Raji (cell line): ENCODE measurements around the gene TBPL1.

Experiments
- POLR2A ChIP-seq: IDR thresholded peaks from 2 replicates; pipeline ENCODE4 v1.6.1; 2011; ENCODE audit warnings: low read depth, low read length, control low read depth; ENCODE audit not compliant: insufficient read depth

Gene TBPL1

GRCh38 chr6:133964702-133965101 is 11.7 kb downstream of the TBPL1 start:
- TF ChIP-seq POLR2A = no peak

- TF ChIP-seq POLR2A = no peak
Measured at GRCh38 chr6:133965817-133966360, 12.9 kb downstream of the TBPL1 start.

- TF ChIP-seq POLR2A = no peak
Measured at GRCh38 chr6:133966654-133967329, 13.8 kb downstream of the TBPL1 start.

DNA sequence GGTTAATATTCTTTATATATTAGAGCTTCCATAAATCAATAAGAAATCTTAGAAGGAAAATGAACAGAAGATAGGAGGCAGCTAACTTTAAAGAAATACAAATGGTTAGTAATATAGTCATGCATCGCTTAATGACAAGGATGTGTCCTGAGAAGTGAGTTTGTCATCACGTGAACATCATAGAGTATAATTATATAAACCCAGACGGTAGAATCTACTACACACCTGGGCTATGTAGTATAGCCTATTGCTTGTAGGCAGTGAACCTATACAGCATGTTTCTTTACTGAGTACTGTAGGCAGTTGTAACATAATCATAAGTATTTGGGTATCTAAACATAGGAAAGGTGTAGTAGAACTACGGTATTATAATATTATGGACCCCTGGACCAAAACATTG is 14.3 kb downstream of the TBPL1 start:
- TF ChIP-seq POLR2A = no peak

DNA sequence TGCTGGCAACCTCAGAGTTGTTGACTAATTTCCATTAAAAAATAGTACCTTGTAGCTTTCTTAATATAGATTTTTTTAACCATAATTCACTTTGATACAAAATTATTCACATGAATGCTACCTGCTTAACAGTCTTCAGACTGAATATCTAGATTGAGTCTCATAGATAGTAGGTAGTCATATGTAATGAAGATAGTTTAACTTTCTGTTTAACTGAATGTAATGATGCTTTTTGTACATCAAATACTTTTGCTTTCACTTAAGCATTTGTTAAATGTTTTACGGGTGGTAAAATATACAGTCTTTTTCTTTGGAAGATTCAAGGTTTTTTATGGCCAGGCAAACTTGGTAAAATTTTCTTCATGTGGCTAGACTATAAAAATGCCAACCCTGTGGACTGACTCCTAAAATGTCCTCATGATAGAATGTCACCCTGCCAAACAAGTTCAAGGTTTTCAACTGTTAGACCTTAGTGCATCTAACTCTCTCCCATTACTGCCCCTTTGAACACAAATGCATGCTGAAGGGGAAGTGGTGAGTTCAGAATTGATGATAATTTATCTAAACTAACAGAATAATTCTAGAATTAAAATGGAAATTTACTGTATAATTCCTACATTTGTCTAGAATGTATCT is 16.4 kb downstream of the TBPL1 start:
- no peak for TF ChIP-seq POLR2A

- TF ChIP-seq POLR2A = no peak
Measured at GRCh38 chr6:133969921-133970295, 16.9 kb downstream of the TBPL1 start.

DNA sequence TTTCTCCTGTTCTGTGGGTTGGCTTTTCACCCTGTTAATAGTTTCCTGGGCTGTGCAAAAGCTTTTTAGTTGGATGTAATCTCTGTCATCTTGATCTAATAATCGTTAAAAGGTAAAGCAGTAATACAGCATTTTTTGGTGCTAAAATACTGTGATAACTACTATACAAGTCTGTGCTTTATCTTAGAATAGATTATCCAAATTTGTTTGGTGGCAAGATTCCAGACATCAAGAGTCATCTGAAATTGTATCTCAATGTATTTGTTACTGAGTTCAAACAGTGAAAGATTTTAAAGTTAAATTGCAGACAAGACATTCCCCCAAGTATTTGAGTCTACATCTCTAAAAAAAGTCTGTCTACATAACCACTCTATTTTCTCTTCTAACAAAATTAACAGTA is 18.8 kb downstream of the TBPL1 start:
- TF ChIP-seq POLR2A = no peak

DNA sequence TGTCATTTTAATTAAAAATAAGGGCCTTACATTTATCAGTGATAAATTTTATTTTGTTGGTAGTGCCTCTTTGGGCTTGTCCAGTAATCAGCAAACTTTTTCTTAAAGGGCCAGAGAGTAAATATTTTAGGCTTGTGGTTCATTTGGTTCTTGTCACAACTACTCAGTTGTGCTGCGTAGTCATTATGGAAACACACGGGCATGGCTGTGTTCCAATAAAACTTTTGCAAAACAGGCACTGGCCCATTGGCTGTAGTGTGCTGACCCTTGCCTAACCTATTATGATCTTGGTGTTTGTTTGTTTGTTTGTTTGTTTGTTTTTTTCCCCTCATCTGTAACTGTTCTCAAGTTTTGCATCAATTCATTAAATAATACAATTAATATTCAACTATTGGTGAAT is 19.4 kb downstream of the TBPL1 start:
- TF ChIP-seq POLR2A = no peak

GRCh38 chr6:133973109-133973971 is 20.3 kb downstream of the TBPL1 start:
- TF ChIP-seq POLR2A = no peak

DNA sequence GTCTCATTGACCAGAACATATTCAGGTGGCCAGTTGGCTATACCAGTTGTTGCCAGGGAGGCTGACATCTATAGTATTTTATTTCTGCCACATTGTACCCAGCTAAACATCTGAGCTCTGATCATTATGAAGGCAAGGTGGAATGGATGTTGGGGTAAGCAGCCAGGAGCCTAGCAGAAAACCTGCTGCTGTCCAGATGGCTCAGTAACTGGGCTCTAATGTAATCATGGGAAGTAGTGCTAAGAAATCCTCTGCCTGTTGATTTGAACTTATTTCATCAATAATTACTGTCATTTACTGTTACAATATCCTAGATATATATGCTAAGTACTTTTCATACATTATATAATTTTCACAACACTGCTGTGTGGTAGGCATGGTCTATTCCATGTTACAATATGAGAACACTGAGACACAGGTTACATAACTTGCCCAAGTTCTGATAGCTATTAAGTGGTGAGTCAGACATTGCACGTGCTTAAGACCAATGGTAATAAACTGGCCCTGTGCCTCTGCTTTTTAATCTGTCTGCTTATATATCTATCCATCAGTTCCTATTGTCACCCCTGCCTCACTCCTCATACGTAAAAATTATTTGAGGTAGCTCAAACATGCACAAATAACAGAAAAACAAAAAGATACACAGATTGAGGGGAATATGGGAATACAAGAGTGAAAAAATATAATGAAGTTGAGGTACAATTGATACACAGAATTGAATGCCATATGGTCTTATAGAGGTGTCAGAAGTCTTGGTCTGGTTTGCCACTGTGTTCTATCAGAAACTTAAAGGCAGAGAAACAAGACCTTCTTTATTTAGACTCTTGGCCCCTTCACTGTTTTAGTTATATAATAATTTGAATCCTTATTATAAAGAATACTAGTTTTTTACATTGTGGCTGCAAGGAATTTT is 25.2 kb downstream of the TBPL1 start:
- TF ChIP-seq POLR2A = no peak

GRCh38 chr6:133978896-133979240 is 25.8 kb downstream of the TBPL1 start:
- TF ChIP-seq POLR2A = no peak

- no peak for TF ChIP-seq POLR2A
Measured at GRCh38 chr6:133980168-133980567, 27.1 kb downstream of the TBPL1 start.

- no peak for TF ChIP-seq POLR2A
Measured at GRCh38 chr6:133983099-133983939, 30.3 kb downstream of the TBPL1 start.

GRCh38 chr6:133985970-133986369 is 32.9 kb downstream of the TBPL1 start:
- no peak for TF ChIP-seq POLR2A
